Colonic mucosa (tissue), 4 donors: ENCODE results near the gene SYCN. TPM values are rescaled to one million over a fixed set of nuclear protein-coding genes. Genes with fewer than 3 reads are reported as not detected.

Experiments
- DNase-seq: peaks from one replicate; pipeline ENCODE4 v3.0.0-alpha.2; 2020
- H3K27ac ChIP-seq: fragments of 200-600 bp; one replicate; pipeline ENCODE4 v1.8.0; 2021
- H3K27me3 ChIP-seq: fragments of 200-600 bp; one replicate; pipeline ENCODE4 v1.8.0; 2021
- H3K36me3 ChIP-seq: fragments of 200-600 bp; one replicate; pipeline ENCODE4 v1.8.0; 2021
- H3K4me1 ChIP-seq: fragments of 200-600 bp; one replicate; pipeline ENCODE4 v1.8.0; 2021; ENCODE audit warnings: mild to moderate bottlenecking
- H3K4me3 ChIP-seq: fragments of 200-600 bp; one replicate; pipeline ENCODE4 v1.8.0; 2021
- H3K9ac ChIP-seq, 2 donors: one replicate each; pipeline ENCODE4 v1.7.0; 2013; ENCODE audit warnings: control low read depth in 2 of 2, low read depth in 2 of 2, low read length in 2 of 2
- H3K9me3 ChIP-seq: fragments of 200-600 bp; one replicate; pipeline ENCODE4 v1.8.0; 2021
- CTCF ChIP-seq: fragments of 200-600 bp; IDR thresholded peaks from one replicate; pipeline ENCODE4 v1.8.0; 2022; ENCODE audit warnings: antibody characterized with exemption, mild to moderate bottlenecking
- intact Hi-C: fragments of 100-400 bp; cut with DNase I; formaldehyde crosslinking; loops from one replicate; pipeline ENCODE4 v1.14.1; 2022
- total RNA-seq, 2 donors: library from RNA; stranded (reverse); fragmentation: NEBNext Ultra II Directional in 1 of 2; extraction: Animal tissue kit (Norgen Biotek cat#: 25700) in 1 of 2; gene quantifications; one replicate each; pipeline ENCODE4 v1.2.1, GENCODE V29; 2021
- donor health status: healthy.
- donor health status: DM: no; HTN: no; CAD: no.
- donor health status: DM: no; HTN: no; CAD: no.

Gene SYCN
- total RNA-seq, 2 donors from 2014 or later, result 2.1 TPM; not detected in 1

GRCh38 chr19:39200803-39201115, 3.3 kb downstream of the SYCN start:
- no peak for TF ChIP-seq CTCF
- Histone ChIP-seq H3K9ac (no peak overlapping the region), H3K36me3 (no peaks in the 10 kb centered on the region), H3K27me3 (peaks cover 67% of the 10 kb centered on the region), H3K27ac (no peak overlapping the region), H3K4me1 (peaks cover 4% of the 10 kb centered on the region), H3K9me3 (no peaks in the 10 kb centered on the region), H3K4me3 (no peak overlapping the region)
- intact Hi-C loops, result no loop called here
- DNase-seq, result no peak

- Histone ChIP-seq H3K9me3 (no peaks in the 10 kb centered on the region), H3K36me3 (no peaks in the 10 kb centered on the region), H3K4me3 (no peak overlapping the region), H3K27ac (no peak overlapping the region), H3K9ac (no peak overlapping the region), H3K4me1 (peaks cover 4% of the 10 kb centered on the region), H3K27me3 (peaks cover 67% of the 10 kb centered on the region)
- no peak for TF ChIP-seq CTCF
- no peak for DNase-seq
- intact Hi-C loops, result no loop called here
These were observed 3.8 kb downstream of the SYCN start for GRCh38 chr19:39200066-39200802.

- H3K27ac ChIP-seq, result no peak overlapping the region
- H3K4me1 ChIP-seq, result peaks cover 4% of the 10 kb centered on the region
- H3K9ac ChIP-seq, result no peak overlapping the region
- no peak for TF ChIP-seq CTCF
- H3K9me3 ChIP-seq, result no peaks in the 10 kb centered on the region
- no peak for DNase-seq
- no peak overlapping the region for H3K4me3 ChIP-seq
- no peaks in the 10 kb centered on the region for H3K36me3 ChIP-seq
- H3K27me3 ChIP-seq, result peaks cover 55% of the 10 kb centered on the region
- intact Hi-C loops, result no loop called here
These were observed 5.0 kb downstream of the SYCN start for GRCh38 chr19:39199025-39199424.

GRCh38 chr19:39197808-39198207, 6.3 kb downstream of the SYCN start:
- intact Hi-C loops, result no loop called here
- Histone ChIP-seq H3K27ac (no peak overlapping the region), H3K4me1 (peaks cover 4% of the 10 kb centered on the region), H3K9ac (no peak overlapping the region), H3K36me3 (no peaks in the 10 kb centered on the region), H3K4me3 (no peak overlapping the region), H3K27me3 (peaks cover 43% of the 10 kb centered on the region), H3K9me3 (no peaks in the 10 kb centered on the region)
- DNase-seq, result no peak
- no peak for TF ChIP-seq CTCF

- Histone ChIP-seq H3K9me3 (no peaks in the 10 kb centered on the region), H3K27ac (no peak within 1 kb of the TSS), H3K27me3 (peaks cover 39% of the 10 kb centered on the region), H3K36me3 (no peaks in the 10 kb centered on the region), H3K4me3 (no peak within 1 kb of the TSS), H3K4me1 (peaks cover 4% of the 10 kb centered on the region), H3K9ac (no peak within 1 kb of the TSS)
- intact Hi-C loops, result no loop called here
- TF ChIP-seq CTCF, result no peak
- no peak for DNase-seq
These were observed 7.1 kb downstream of the SYCN start, which contains the start of gene NCCRP1 for GRCh38 chr19:39196860-39197562. Gene NCCRP1 (plus strand): TSS chr19:39196964. CDS start chr19:39196983, 19 bp downstream.
